NCI-H2171 (cell line): ENCODE data around the gene ASB18.

Experiments used
- DNase-seq: peaks from one replicate; lab custom pipeline; 2025; lab: John Stamatoyannopoulos, UW

The ASB18 gene

DNA sequence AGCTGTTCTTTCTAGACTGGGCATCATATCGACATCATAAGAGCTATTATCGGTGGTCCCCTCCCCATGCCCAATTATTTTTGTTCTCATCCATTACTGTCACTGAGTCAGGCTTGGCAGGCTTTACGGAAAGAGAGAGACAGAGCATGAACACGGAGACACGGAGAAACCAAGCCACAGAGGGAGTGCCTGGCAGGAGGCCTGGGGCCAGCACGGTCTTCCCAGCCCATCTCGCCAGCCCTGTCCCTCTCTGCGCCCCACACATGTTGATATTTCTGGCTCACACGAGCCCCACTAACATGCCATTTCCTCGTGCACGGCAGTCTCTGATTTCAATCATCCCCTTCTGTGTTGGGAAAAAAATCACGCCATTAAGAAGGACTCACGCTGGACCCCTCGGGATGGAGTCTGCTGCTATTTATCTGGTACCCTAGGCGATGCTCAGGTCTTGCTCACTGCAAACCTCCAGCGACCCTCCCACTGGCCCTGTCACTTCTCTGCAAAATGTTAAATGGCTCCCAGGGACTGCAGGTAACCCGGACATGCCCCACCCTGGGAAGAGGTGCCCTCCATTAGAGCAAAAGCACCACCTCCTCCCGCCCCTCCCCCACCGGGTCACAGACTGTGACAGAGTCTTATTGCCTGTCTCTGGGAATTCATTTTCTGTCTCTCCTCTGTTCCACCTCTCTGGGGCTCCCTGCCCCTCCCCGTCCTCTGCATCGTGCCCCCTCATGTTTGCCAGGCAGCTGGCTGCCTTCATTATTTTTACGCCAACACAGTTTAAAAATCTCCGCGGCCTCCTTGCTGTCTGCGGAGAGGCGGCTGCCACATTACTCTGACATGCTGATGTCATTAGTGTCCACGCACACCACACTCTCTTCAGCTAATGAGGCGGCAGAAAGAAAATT, 55.9 kb downstream of the ASB18 start:
- no peak for DNase-seq

DNA sequence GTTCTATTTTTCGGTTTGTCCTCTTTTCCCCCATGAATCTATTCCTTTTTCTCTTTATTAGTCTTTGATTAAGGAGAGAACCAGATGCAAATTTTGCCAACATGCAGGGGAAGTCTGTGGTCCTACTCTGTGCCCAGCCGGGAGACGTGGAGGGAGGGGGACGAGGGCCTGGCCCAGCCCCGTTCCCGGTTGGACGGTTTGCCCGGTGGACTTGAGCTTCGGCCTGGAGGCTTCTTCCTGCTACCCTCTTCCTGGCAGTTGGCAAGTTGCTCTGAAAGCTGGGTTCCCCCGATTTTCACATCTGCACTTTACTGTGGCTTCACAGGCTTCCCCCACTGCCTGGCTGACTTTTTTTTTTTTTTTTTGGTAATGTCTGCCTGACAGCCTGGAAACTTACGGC, 56.7 kb downstream of the ASB18 start:
- DNase-seq = no peak

DNA sequence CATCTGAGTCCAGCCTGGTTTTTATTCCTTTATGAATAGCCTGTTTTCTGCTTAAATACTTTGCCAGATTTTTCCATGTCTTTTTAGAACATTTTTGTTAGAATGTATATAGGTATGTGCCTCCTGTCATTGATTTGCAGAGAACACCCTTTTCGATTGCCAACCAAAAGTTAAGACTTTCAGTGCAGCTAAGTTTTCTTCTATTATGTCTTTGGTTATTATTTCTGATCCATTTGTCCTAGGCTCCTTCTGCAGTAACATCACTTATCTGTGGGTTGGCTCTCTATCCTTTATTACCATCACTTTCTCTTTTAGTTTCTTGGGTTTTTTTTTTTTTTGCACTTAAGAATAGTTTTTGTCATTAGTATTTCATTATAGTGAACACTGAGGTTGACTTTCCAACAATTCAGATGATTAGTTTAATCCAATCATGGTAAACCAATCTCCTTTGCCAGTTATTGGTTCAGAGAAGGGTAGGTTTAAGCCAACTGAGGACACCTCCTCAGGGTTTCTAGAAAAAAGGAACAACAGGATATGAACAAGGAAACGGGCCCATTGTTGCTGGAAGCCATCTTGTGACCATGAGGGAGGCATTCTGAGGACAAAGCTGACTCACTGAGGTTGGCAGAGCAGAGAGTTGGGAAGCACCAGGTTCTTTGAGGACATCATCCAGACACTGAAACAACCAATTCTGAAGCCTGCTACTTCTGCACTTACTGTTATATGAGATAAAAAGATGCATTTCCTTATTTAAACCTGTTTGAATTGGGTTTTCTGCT, 58.1 kb downstream of the ASB18 start:
- DNase-seq = no peak

DNA sequence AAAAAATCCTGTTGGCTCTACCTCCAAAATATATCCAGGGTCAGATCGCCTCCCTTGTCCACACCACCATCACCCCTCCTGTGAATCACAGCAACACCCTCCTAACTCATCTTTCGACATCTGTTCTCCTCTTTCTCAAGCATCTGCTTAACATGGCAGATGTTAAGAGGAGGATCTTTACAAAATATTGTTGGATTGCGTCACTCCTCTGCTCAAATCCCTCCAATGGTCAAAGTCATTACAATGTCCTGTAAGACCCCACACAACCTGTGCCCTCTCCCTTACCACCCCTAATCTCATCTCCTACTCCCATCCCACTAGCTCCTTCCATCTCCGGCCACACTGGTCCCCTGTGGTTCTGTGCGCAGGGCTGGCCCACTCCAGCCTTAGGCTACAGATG, 59.3 kb downstream of the ASB18 start:
- no peak for DNase-seq

DNA sequence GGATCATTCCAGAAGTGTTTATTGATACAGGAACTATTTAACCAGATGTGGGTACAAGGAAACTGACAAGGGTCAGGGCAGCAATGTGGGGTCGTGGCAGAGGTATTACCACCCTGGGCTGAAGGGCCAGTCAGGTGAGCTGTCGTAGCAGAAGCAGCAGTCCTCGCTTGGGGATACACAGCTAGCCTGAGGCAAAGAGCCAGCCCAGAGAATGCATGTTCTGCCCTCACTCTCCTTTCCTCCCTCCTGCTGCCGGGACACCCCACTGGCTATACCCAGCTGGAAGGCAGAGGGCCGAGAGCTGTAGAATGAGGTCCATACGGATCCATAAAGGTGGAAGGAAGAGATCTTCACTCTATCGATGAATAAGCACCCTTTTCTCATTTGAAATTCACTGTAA, 63.8 kb downstream of the ASB18 start:
- no peak for DNase-seq

DNA sequence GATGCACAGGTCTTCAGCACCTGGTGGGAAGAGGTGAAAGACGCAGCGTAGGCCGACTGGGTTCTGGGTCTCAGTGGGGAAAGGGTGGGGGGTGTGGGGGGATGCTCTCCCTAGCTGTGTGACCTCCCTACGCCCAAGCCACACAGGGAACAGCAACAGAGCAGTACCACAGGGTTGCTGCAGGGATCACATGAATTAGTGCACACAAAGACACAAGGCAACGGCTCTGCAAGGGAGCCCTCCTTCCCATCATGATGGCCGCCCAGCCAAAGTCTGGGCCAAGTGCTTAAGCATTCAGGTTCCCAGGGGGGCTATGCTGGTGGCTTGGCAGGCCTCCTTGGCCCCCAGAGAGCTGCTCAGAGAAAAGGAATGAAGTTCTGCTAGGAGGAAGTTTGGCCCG, 67.8 kb downstream of the ASB18 start:
- no peak for DNase-seq

DNA sequence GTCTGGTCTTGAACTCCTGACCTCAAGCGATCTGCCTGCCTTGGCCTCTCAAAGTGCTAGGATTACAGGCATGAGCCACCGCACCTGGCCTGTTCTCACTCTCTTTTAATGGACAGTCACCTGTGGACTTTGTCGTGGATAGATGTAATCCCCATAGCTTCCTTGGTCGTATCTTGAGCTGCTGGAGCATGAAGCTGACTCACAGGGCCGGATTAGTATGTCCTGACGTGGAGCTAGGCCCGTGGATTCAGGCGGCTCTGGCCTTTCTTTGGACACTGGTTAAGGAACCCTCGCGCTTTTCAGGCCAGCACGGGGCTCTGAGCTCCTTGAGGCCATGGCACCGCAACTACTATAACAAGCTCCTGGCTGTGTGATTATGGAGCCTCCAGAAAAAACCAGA, 68.5 kb downstream of the ASB18 start:
- no peak for DNase-seq

DNA sequence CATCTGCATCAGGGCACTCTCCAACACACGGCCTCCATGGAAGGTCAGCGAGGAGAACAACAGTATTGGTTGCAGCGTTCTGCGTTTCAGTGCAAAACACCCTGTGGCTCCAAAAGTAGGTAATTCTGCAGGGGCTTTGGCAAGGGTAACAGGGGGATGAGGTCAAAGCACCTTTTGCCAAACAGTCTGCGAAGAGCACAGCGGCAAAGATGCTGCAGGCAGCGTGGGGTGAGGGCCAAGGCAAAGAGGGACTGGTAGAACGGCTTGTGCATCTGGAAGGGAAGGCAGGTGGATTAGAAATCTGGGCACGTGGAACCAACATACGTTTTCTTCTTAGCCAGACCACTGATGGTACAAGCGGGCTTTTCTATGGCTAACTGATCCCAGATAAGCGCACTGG, 69.4 kb downstream of the ASB18 start:
- DNase-seq = no peak

DNA sequence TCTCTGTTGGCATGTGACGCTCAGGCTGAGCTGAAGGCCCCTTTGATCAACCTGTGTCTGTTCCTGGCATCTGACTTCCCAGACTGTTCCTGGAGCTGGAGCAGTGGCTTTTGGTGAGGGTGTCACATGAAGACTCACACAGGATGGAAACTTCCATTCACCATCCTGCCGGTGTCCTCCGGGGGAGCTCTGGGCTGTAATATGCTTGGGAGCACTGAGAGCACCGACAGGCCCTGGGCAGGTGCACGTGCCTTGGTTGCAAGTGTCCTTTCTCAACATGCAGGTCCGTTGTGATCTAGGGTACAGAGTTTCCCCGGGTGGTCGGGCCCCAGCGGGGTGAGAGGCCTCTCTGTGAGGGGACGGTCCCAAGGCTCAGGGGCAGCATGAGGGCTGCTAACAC, 71.2 kb downstream of the ASB18 start:
- DNase-seq = no peak

DNA sequence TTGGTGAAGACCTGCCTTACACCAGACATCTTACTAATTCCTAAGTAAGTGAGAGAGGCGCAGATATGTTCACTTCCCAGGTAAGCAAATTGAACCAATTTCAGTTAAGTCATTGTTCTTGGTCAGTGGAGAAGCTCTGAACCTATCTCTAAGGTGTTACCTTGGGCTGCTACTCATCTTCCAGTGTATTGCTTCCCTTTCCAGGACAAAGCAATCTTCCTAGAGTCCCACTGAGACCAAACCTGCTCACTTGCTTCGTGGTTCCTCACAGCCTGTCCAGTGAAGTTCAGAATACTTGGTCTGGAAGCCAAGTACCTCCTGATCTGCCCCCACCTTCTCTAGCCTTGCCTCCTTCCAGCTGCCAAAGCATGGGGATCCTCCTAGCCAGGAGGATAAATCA, 73.5 kb downstream of the ASB18 start:
- no peak for DNase-seq

DNA sequence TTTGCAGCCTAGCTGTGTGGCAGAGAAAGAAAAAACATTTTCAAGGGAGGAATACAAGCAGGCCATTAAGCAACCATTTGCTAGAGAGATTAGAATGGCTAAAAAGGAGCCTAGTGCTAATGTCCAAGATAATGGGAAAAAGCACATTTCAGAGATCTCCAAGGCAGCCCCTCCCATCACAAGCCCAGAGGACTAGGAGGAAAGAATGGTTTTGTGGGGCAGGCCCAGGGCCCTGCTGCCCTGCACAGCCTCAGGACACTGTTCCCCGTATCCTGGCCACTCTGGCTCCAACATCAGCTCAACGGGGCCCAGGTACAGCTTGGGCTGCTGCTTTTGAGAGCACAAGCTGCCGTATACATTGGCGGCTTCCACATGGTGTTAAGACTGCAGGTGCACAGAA, 79.5 kb downstream of the ASB18 start:
- DNase-seq = no peak

DNA sequence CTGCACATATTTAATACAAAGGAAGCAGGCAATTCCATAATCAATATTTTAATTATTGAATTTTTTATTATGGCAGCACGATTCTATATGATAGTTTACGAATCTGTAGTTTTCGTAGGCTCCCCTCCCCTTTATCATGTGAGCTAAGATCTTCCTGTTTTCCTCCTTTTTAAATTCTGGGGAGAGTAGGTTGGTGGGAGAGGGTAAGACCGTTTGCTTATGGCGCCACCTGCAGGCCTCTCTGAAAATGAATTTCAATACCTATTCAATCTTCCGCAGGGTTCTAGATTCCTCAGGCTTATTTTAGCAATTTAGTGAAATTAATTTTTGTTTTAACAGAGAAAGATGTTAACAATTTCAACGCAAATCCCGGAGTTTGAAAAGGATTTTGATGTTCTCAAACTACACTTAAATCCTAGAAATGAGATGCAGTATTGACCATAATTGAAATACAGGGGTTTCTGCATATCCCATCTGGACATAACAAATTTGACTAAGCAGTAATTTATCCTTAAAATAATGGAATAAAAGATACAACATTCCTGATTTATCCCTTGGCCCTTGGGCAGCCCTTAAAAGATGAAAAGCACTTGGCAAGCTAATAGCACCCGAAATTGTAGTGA, 83.3 kb downstream of the ASB18 start:
- DNase-seq = peak; percentile 12

DNA sequence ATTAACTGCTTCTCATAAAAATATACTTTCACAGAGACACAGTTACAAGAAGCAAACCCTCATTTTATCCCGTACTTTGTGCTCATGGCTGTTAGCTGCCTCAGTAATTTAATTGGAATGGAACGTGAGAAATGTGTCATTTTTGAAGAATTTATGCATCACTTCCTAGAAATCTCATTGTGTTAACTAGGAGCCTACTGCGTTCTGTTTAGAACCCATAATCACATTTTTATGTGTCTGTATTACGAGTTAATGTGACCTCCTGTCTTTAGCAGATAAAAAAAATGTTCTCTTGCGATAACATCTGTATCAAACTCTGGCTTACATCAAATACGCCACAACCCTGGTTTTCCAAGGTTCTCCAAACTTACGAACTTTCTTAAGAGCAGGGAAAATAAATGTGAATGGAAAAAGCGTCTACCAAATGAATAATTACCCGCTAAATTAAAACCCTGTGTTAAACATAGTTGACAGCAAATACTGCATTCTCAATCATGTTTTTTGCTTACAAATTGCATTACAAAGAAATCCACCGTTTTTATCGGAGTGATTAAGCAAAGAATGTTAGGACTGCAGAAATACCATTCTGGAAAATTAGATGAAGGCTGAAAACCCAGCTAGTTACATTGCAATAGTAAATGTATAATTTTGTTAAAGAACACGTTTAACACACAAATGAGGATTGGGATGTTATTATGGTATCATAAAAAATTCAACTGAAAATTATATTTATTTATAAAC, 84.0 kb downstream of the ASB18 start:
- no peak for DNase-seq

DNA sequence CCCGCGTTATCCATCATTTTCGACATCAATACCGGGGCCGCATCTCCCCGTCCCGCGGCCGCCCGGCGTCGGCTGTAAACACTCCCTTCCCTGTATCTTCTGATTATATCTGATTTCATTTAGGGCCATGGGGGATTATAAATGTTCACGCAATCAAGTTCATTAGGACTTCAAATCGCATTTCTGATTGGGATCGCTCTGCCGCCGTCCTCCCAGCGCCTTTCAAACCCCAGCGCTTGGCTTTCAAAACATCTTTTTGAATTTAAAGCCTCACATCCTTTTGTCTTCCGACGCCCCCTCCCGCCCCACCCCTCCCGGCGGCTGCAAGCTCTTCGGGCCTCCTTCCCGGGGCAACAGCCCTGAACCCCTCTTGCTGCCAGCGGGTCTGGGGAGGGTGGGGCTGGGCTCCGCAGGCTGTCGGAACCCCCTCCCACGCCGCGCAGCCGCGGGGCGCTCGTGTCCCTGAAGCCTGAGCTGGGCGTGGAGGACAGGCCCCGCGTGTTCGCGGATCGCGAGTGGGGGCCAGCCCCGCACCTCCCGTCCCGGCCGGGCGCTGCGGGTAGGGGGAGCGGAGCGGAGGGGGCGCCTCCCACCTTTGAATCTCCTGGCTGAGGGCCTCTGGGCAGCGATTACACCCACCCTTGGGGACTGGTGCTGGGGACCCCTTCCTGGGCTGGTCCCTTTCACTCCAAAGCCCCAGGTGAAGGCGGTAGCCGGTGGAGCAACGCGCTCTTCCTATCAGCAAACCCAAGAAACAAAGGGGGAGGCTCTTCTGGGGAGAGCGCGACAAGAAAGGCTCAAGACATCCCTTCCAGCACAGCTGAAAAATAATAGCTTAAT, 84.8 kb downstream of the ASB18 start:
- no peak for DNase-seq

DNA sequence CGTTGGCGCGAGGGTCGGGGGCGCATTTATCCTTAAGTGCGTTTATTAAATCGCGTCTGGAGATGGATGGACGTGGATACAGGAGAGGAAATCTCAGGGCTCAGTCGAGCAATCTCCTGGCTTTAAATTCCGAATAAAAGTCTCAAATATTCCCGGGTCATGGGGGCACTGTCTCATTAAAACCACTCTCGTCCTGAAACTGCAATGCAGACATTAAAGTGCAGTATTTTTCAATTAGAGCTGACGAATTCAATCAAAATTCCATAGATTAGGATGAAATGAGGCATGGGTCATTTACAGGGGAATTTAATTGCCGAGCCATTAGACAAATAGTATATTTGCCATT, 85.3 kb downstream of the ASB18 start:
- DNase-seq = no peak

DNA sequence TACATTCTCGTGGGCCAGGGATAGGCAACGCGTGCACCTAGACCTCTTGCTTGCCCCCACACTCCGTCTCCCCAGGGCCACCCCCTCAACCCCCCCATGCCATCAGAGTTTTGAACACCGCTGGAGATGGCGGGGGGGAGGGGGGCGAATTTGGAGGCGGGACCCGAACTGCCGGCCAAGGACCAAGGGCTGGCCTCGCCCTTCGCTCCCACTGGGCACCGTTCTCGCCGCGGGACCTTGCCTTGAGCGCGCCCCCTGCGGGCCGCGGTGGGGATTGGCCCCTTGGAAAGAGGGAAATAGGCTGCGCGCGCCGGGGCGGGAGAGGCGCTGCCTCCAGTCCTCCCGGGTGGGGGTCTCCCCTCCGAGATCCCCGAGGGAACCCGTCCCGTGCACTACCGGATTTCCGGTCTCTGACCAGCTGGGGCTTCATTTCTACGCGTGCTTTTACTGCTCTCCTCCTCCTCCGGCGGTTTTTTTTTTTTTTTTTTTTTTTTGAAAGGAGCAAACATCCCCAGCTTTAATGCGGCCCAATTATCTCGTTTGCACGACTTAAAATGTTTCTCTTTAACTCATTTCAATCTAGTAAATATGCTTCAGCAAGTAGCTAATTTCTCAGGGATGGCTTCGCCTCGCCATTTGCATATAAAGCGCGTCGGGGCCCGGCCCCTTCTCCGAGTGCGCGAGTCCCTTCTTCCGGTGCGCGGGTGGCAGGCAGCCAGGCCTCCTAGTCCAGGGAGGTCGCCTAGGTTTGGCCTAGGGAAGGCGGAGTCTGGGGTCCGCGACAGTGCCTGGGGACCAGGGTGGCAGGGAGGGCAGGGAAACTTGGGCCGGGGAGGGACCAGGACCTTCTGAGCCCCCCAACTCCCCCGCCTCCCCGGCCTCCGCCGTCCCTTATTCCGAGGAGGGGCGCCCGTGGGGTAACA, 86.0 kb downstream of the ASB18 start:
- DNase-seq = no peak

DNA sequence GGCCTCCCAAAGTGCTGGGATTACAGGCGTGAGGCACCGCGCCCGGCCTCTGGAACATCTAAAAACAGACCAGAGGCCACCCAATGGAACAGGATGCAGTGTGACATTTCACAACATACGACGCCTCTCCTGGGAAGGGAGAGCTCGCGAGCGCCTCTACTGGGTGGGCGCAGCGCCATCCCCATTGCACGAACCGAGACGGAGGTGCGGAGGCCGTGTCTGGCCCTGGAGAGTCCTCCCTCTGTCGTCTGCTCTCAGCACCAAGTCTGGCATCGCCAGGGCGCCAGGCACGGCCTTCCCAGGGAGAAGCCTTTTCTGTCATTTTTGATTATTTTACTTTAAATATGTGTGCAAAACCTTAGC, 86.6 kb downstream of the ASB18 start:
- no peak for DNase-seq

DNA sequence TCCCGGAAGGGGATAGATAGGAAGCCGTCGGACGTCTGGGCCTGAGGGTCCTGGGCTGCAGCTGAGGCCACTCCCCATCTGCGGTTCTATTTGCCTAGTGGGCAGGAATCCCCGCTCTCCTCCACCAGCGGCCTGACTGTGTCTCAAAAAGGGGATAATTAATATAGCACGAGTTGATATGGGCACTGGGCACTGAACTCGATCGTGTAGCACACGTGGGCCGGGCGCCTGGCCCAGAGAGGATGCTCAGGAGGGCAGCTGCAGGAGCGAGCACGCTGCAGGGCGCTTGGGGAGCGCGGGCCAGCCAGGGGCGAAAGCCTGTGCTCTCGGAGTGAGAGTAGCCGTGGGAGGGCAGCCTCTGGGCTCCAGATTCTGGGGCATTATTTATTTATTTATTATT, 87.3 kb downstream of the ASB18 start:
- no peak for DNase-seq

DNA sequence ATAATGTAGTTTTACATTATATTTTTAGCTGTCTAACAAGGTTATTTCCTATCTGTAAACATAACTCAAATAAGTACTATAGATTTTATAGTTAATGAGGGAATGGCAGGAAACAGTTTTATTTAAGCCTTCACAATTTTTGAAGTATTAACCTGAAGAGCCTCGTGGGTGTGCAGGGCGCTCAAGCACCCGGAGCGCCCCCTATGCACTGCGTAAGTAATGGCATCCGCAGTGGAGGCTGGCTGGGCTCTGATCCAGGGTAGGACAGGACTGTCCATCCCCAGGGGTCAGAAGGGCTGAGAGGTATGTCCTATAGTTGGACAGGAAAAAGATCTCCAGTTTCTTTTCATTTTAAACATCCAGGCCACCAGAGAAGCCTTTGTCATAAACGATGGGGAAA, 87.8 kb downstream of the ASB18 start:
- DNase-seq = no peak

DNA sequence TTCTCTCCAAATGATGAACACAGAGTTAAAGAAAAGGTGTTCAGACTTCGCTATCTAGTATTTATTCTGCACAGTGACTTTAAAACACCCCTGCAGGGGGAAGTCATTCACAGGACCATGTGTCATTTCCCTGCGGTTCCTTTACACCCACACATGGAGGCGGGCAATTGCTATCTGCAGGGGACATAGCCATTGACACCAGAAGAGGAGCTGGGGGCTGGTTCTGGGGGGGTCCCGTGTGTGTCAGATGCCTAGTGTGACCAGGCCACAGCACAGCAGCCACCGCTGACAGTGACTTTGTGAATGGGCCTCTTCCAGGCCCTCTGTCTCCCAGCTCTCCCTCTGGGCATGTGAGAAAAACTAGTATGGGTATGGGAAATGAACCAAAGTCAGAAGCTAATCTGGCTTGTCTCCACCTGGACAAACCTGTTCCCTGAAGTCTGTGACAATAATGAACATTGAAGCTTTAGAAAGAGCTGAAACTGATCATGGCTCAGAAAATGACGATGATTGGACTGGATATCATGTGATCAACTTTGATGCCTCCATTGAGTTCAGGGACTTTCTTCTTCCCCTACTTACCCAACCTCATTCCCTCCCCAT, 88.6 kb downstream of the ASB18 start:
- no peak for DNase-seq
